Measurements from ENCODE around the gene SPCS2. TPM values are rescaled to one million over a fixed set of nuclear protein-coding genes. Genes with fewer than 3 reads are reported as not detected.
"Not testable (repeated sequence)": the region's sequence is repeated elsewhere in the genome, so short reads cannot be mapped to it uniquely, and the experiment has no call there.

The SPCS2 gene
- total RNA-seq, 1 donor from 2014 or later = 26.0 TPM

DNA sequence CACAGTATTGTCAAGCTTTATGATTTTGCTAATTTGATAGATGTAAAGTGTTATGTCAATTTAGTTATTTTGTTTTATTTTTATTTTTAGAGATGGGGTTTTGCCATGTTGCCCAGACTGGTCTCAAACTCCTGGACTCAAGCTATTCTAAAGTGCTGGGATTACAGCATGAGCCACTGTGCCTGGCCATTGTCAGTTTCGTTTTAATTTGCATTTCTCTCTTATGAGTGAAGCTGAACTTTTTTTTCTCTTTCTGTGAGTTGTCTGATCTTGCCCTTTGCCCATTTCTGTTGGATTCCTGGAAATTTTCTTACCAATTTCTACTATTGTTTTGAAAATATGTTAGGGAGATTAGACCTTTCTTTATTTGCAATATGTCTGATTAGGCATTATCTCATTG is 55.1 kb downstream of the SPCS2 start:
- no peak overlapping the region for H3K27ac ChIP-seq
- intact Hi-C loops (cut with DNase I) = no loop called here
- peaks cover 0 to 14% of the 10 kb centered on the region in 2 donors for H3K36me3 ChIP-seq
- no peaks in the 10 kb centered on the region for H3K27me3 ChIP-seq
- no peak for DNase-seq (ENCODE audit: extremely low spot score in 2 of 2)
- no peaks in the 10 kb centered on the region for H3K9me3 ChIP-seq
- no peaks in the 10 kb centered on the region for H3K4me1 ChIP-seq
- H3K4me3 ChIP-seq = no peak overlapping the region
- TF ChIP-seq CTCF (IDR thresholded peaks at IDR 0.05) = no peak
- TF ChIP-seq POLR2AphosphoS5 (IDR thresholded peaks at IDR 0.05; ENCODE audit: insufficient read depth in 1 of 2, low read depth in 1 of 2) = no peak
- no peak for TF ChIP-seq POLR2A (IDR thresholded peaks at IDR 0.05)

DNA sequence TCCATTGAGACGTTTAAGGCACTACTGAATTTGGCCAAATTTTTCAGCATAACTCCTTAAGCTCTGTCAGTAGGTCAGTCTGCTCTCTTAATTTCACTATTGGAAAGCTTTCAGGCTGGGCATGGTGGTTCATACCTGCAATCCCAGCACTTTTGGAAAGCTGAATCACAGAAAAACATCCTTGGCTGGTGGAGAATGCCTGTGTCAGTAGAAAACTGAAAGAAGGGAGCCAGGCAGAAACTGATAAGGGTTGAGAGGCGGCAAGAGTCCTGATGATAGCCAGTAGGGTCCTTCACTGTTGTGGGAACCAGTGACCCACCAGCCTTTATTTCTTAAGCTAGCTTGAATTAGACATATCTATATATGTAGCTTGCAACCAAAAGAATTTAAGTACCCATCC is 62.3 kb downstream of the SPCS2 start:
- DNase-seq (ENCODE audit: extremely low spot score in 2 of 2) = no peak
- Histone ChIP-seq H3K27me3 (no peaks in the 10 kb centered on the region), H3K36me3 (peaks cover 0 to 7% of the 10 kb centered on the region in 2 donors), H3K4me3 (no peak overlapping the region), H3K9me3 (no peaks in the 10 kb centered on the region), H3K4me1 (no peaks in the 10 kb centered on the region), H3K27ac (no peak overlapping the region)
- intact Hi-C loops (cut with DNase I) = no loop called here
- TF ChIP-seq POLR2AphosphoS5 (IDR thresholded peaks at IDR 0.05; ENCODE audit: insufficient read depth in 1 of 2, low read depth in 1 of 2) (no peak), POLR2A (IDR thresholded peaks at IDR 0.05) (no peak), CTCF (IDR thresholded peaks at IDR 0.05) (no peak)

GRCh38 chr11:75011872-75012271 is 62.8 kb downstream of the SPCS2 start:
- H3K27ac ChIP-seq = no peak overlapping the region
- intact Hi-C loops (cut with DNase I) = no loop called here
- no peaks in the 10 kb centered on the region for H3K27me3 ChIP-seq

DNA sequence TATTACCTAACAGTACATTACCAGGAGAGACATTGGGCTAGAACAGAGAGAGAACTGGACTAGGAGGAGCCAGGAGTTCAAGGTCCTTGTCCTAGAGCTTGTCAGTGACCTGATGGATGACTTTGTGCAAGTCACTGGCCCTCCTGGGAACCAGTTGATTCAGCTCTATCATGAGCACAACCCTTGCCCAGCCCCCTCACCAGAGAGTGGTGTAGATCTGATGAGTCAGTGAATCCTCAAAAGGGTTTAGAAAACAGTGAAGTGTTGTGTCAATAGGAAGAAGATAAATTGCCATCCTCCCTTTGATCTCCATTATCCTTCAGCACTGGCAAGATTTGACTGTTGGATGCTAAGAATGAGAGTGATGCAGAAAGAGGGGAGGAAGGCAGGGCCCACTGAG is 64.0 kb downstream of the SPCS2 start:
- no peak for DNase-seq (ENCODE audit: extremely low spot score in 2 of 2)
- intact Hi-C loops (cut with DNase I) = no loop called here
- no peak overlapping the region for H3K27ac ChIP-seq
- no peaks in the 10 kb centered on the region for H3K4me1 ChIP-seq
- H3K27me3 ChIP-seq = no peaks in the 10 kb centered on the region
- no peaks in the 10 kb centered on the region for H3K9me3 ChIP-seq
- TF ChIP-seq CTCF (IDR thresholded peaks at IDR 0.05) (no peak), POLR2AphosphoS5 (IDR thresholded peaks at IDR 0.05; ENCODE audit: insufficient read depth in 1 of 2, low read depth in 1 of 2) (no peak), POLR2A (IDR thresholded peaks at IDR 0.05) (no peak)
- no peak overlapping the region for H3K4me3 ChIP-seq
- no peaks in the 10 kb centered on the region for H3K36me3 ChIP-seq

More at GRCh38 chr11:75011872-75012271, 62.8 kb downstream of the SPCS2 start:
- H3K9me3 ChIP-seq = no peaks in the 10 kb centered on the region
- no peak overlapping the region for H3K4me3 ChIP-seq
- H3K4me1 ChIP-seq = no peaks in the 10 kb centered on the region
- H3K36me3 ChIP-seq = peaks cover 0 to 3% of the 10 kb centered on the region in 2 donors
- TF ChIP-seq POLR2A (IDR thresholded peaks at IDR 0.05) (no peak), CTCF (IDR thresholded peaks at IDR 0.05) (no peak), POLR2AphosphoS5 (IDR thresholded peaks at IDR 0.05; ENCODE audit: insufficient read depth in 1 of 2, low read depth in 1 of 2) (no peak)
- DNase-seq (ENCODE audit: extremely low spot score in 2 of 2) = no peak

- intact Hi-C loops (cut with DNase I) = no loop called here
- Histone ChIP-seq H3K9me3 (no peaks in the 10 kb centered on the region), H3K36me3 (no peaks in the 10 kb centered on the region), H3K4me3 (no peak overlapping the region), H3K4me1 (no peaks in the 10 kb centered on the region), H3K27ac (no peak overlapping the region), H3K27me3 (no peaks in the 10 kb centered on the region)
- DNase-seq (ENCODE audit: extremely low spot score in 2 of 2) = no peak
- TF ChIP-seq CTCF (IDR thresholded peaks at IDR 0.05) = no peak
- no peak for TF ChIP-seq POLR2AphosphoS5 (IDR thresholded peaks at IDR 0.05; ENCODE audit: insufficient read depth in 1 of 2, low read depth in 1 of 2)
- no peak for TF ChIP-seq POLR2A (IDR thresholded peaks at IDR 0.05)
These were observed 65.1 kb downstream of the SPCS2 start for GRCh38 chr11:75014129-75014528.

- H3K36me3 ChIP-seq; H3K4me3 ChIP-seq; H3K4me1 ChIP-seq; intact Hi-C loops (cut with DNase I); H3K27ac ChIP-seq; H3K27me3 ChIP-seq; H3K9me3 ChIP-seq; DNase-seq (ENCODE audit: extremely low spot score in 2 of 2): not testable (repeated sequence)
These were observed 70.1 kb downstream of the SPCS2 start for GRCh38 chr11:75019200-75019599.

GRCh38 chr11:75020328-75020727 is 71.3 kb downstream of the SPCS2 start:
- not testable (repeated sequence) for H3K27me3 ChIP-seq; DNase-seq (ENCODE audit: extremely low spot score in 2 of 2); H3K36me3 ChIP-seq; H3K4me3 ChIP-seq; H3K9me3 ChIP-seq; H3K4me1 ChIP-seq; H3K27ac ChIP-seq
- intact Hi-C loops (cut with DNase I) = loop anchor here (10.0 kb wide), 1 partner anchor 224 kb away; the partner anchor contains the start of gene TPBGL

Measured in vagina (tissue), 2 donors.